Cardiac septum (tissue), 1 donor: ENCODE results near the gene NELL2. TPM values are rescaled to one million over a fixed set of nuclear protein-coding genes. Genes with fewer than 3 reads are reported as not detected.
"Not testable (repeated sequence)": the region's sequence is repeated elsewhere in the genome, so short reads cannot be mapped to it uniquely, and the experiment has no call there.

Experiments used
- DNase-seq: peaks from one replicate; pipeline ENCODE4 v3.0.0-alpha.2; 2020; ENCODE audit warnings: low spot score
- intact Hi-C: fragments of 100-400 bp; cut with DNase I; formaldehyde crosslinking; loops from one replicate; pipeline ENCODE4 v1.14.0; 2022
- total RNA-seq: library from RNA; stranded (reverse); fragmentation: NEBNext Ultra II Directional; extraction: Animal tissue kit (Norgen Biotek cat#: 25700); gene quantifications from one replicate; pipeline ENCODE4 v1.2.1, GENCODE V29; 2021
- donor health status: DM: no; HTN: no; CAD: no.

The NELL2 gene
- total RNA-seq, 1 donor from 2014 or later = 1.3 TPM

- intact Hi-C loops = no loop called here
- DNase-seq = no peak
Measured at GRCh38 chr12:44848703-44849085, 27.4 kb downstream of the NELL2 start.

GRCh38 chr12:44847888-44848702, 28.0 kb downstream of the NELL2 start:
- DNase-seq = no peak
- intact Hi-C loops = no loop called here

- DNase-seq = no peak
- intact Hi-C loops = no loop called here
Measured at GRCh38 chr12:44847403-44847802, 28.7 kb downstream of the NELL2 start.

- intact Hi-C loops = no loop called here
- DNase-seq = no peak
Measured at GRCh38 chr12:44846826-44847225, 29.3 kb downstream of the NELL2 start.

GRCh38 chr12:44842669-44843068, 33.4 kb downstream of the NELL2 start:
- no peak for DNase-seq
- intact Hi-C loops = no loop called here

- DNase-seq = no peak
- intact Hi-C loops = no loop called here
Measured at GRCh38 chr12:44839785-44840184, 36.3 kb downstream of the NELL2 start.

GRCh38 chr12:44837114-44837755, 38.9 kb downstream of the NELL2 start:
- DNase-seq = no peak
- intact Hi-C loops = no loop called here

- intact Hi-C loops = no loop called here
- no peak for DNase-seq
Measured at GRCh38 chr12:44835641-44836379, 40.3 kb downstream of the NELL2 start.

GRCh38 chr12:44834996-44835395, 41.1 kb downstream of the NELL2 start:
- DNase-seq, intact Hi-C loops: not testable (repeated sequence)

GRCh38 chr12:44833561-44833960, 42.6 kb downstream of the NELL2 start:
- intact Hi-C loops = no loop called here
- no peak for DNase-seq

GRCh38 chr12:44830566-44831055, 45.5 kb downstream of the NELL2 start:
- DNase-seq = no peak
- intact Hi-C loops = no loop called here

- DNase-seq = no peak
- intact Hi-C loops = no loop called here
Measured at GRCh38 chr12:44829045-44829444, 47.1 kb downstream of the NELL2 start.

- intact Hi-C loops = no loop called here
Measured at GRCh38 chr12:44827832-44828438, 48.2 kb downstream of the NELL2 start.

GRCh38 chr12:44821702-44822101, 54.4 kb downstream of the NELL2 start:
- intact Hi-C loops = not testable (repeated sequence)

More at GRCh38 chr12:44827832-44828438, 48.2 kb downstream of the NELL2 start:
- no peak for DNase-seq

GRCh38 chr12:44819884-44820283, 56.2 kb downstream of the NELL2 start:
- no peak for DNase-seq

More at GRCh38 chr12:44821702-44822101, 54.4 kb downstream of the NELL2 start:
- not testable (repeated sequence) for DNase-seq

GRCh38 chr12:44817687-44818086, 58.4 kb downstream of the NELL2 start:
- DNase-seq = no peak
- intact Hi-C loops = no loop called here

More at GRCh38 chr12:44819884-44820283, 56.2 kb downstream of the NELL2 start:
- intact Hi-C loops = no loop called here

- DNase-seq = no peak
Measured at GRCh38 chr12:44816446-44817017, 59.6 kb downstream of the NELL2 start.

GRCh38 chr12:44812062-44812461, 64.1 kb downstream of the NELL2 start:
- no peak for DNase-seq
- intact Hi-C loops = no loop called here

More at GRCh38 chr12:44816446-44817017, 59.6 kb downstream of the NELL2 start:
- intact Hi-C loops = no loop called here

- intact Hi-C loops = no loop called here
- DNase-seq = no peak
Measured at GRCh38 chr12:44804068-44804467, 72.0 kb downstream of the NELL2 start.
